HepG2 (cell line): ENCODE results near the gene PLRG1. TPM values are rescaled to one million over a fixed set of nuclear protein-coding genes. Genes with fewer than 3 reads are reported as not detected.
A peak's percentile ranks its signal among the peaks of the same experiment; 100 is the strongest.

Experiments
- ARHGAP35 ChIP-seq: sonication (generic); formaldehyde crosslinking; IDR thresholded peaks from 2 replicates; pipeline ENCODE4 v1.9.0; 2022; ENCODE audit warnings: mild to moderate bottlenecking, inconsistent platforms, moderate library complexity, missing genetic modification reagents, borderline replicate concordance
- FOSL1 ChIP-seq: sonication (generic); formaldehyde crosslinking; IDR thresholded peaks from 2 replicates; pipeline ENCODE4 v1.9.0; 2021; ENCODE audit warnings: missing genetic modification reagents, borderline replicate concordance
- GZF1 ChIP-seq: sonication (generic); formaldehyde crosslinking; IDR thresholded peaks from 2 replicates; pipeline ENCODE4 v1.5.1; 2020; ENCODE audit warnings: mild to moderate bottlenecking, missing genetic modification reagents
- HIC2 ChIP-seq: sonication (generic); formaldehyde crosslinking; IDR thresholded peaks from 2 replicates; pipeline ENCODE4 v1.9.0; 2022; ENCODE audit warnings: low read depth, missing genetic modification reagents
- HMG20A ChIP-seq: IDR thresholded peaks from 2 replicates; pipeline ENCODE4 v1.6.1; 2016; ENCODE audit warnings: borderline replicate concordance
- NKX3-1 ChIP-seq: sonication (generic); formaldehyde crosslinking; IDR thresholded peaks from 2 replicates; pipeline ENCODE4 v1.5.0; 2020; ENCODE audit warnings: missing genetic modification reagents
- PITX1 ChIP-seq: sonication (generic); formaldehyde crosslinking; IDR thresholded peaks from 2 replicates; pipeline ENCODE4 v1.5.1; 2020; ENCODE audit warnings: mild to moderate bottlenecking, missing genetic modification reagents
- ZNF710 ChIP-seq: sonication (generic); formaldehyde crosslinking; IDR thresholded peaks from 2 replicates; pipeline ENCODE4 v1.5.0; 2020; ENCODE audit warnings: mild to moderate bottlenecking, missing genetic modification reagents, borderline replicate concordance
- ZNF772 ChIP-seq: sonication (generic); formaldehyde crosslinking; IDR thresholded peaks from 2 replicates; pipeline ENCODE4 v1.5.0; 2020; ENCODE audit warnings: mild to moderate bottlenecking, missing genetic modification reagents
- ZNF773 ChIP-seq: sonication (generic); formaldehyde crosslinking; IDR thresholded peaks from 2 replicates; pipeline ENCODE4 v1.4.0; 2020; ENCODE audit warnings: missing genetic modification reagents, borderline replicate concordance
- ZNF883 ChIP-seq: sonication (generic); formaldehyde crosslinking; IDR thresholded peaks from 2 replicates; pipeline ENCODE4 v1.5.1; 2020; ENCODE audit warnings: mild to moderate bottlenecking, missing genetic modification reagents; ENCODE audit errors: not compliant biosample characterization
- polyA plus RNA-seq, 8 experiments: library from polyadenylated mRNA; depleted of rRNA in 3 of 8; stranded (reverse) in 7 of 8; unstranded in 1 of 8; fragments of >200 nt; fragmentation: Illumina TruSeq in 4 of 8; extraction: Trizol in 4 of 8; gene quantifications; 2 replicates each; pipeline versions ENCODE4 v1.2.1 to v1.2.3, GENCODE V29; 2011 to 2016; ENCODE audit warnings: low read depth in 4 of 8, missing spikeins in 1 of 8, mixed read lengths in 1 of 8; ENCODE audit not compliant: insufficient read depth in 1 of 8
- total RNA-seq, 5 experiments: library from RNA; depleted of rRNA; stranded (reverse); fragments of >200 nt; fragmentation: Illumina TruSeq; extraction: Trizol; gene quantifications; 2 replicates each; pipeline ENCODE4 v1.2.3, GENCODE V29; 2016; ENCODE audit warnings: low read depth in 1 of 5
- TF ChIP-seq, protein P1 (sequence below), 2 experiments: IDR thresholded peaks; 2 replicates each; pipeline ENCODE4 v1.6.1; 2011 to 2012; ENCODE audit warnings: low read length in 2 of 2, borderline replicate concordance in 1 of 2, low read depth in 1 of 2, mild to moderate bottlenecking in 1 of 2, moderate library complexity in 1 of 2
- TF ChIP-seq, protein P2 (sequence below): sonication (generic); formaldehyde crosslinking; IDR thresholded peaks from 2 replicates; pipeline ENCODE4 v1.8.0; 2022; ENCODE audit warnings: mild to moderate bottlenecking, missing genetic modification reagents; ENCODE audit not compliant: insufficient replicate concordance
- TF ChIP-seq, protein P3 (sequence below): sonication (generic); formaldehyde crosslinking; IDR thresholded peaks from 2 replicates; pipeline ENCODE4 v1.9.0; 2021; ENCODE audit warnings: missing genetic modification reagents, borderline replicate concordance

The PLRG1 gene
- total and polyA plus RNA-seq, 2 of the 13 experiments (the other 11 are each of a cell fraction or from before 2014, with no cell fraction given), result 77.3 to 110 TPM

- TF ChIP-seq, protein P1, sequence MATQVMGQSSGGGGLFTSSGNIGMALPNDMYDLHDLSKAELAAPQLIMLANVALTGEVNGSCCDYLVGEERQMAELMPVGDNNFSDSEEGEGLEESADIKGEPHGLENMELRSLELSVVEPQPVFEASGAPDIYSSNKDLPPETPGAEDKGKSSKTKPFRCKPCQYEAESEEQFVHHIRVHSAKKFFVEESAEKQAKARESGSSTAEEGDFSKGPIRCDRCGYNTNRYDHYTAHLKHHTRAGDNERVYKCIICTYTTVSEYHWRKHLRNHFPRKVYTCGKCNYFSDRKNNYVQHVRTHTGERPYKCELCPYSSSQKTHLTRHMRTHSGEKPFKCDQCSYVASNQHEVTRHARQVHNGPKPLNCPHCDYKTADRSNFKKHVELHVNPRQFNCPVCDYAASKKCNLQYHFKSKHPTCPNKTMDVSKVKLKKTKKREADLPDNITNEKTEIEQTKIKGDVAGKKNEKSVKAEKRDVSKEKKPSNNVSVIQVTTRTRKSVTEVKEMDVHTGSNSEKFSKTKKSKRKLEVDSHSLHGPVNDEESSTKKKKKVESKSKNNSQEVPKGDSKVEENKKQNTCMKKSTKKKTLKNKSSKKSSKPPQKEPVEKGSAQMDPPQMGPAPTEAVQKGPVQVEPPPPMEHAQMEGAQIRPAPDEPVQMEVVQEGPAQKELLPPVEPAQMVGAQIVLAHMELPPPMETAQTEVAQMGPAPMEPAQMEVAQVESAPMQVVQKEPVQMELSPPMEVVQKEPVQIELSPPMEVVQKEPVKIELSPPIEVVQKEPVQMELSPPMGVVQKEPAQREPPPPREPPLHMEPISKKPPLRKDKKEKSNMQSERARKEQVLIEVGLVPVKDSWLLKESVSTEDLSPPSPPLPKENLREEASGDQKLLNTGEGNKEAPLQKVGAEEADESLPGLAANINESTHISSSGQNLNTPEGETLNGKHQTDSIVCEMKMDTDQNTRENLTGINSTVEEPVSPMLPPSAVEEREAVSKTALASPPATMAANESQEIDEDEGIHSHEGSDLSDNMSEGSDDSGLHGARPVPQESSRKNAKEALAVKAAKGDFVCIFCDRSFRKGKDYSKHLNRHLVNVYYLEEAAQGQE (IDR thresholded peaks at IDR 0.05; ENCODE audit: borderline replicate concordance in 1 of 2, low read depth in 1 of 2, low read length in 2 of 2), result peak in 1 of 2 experiments; percentile 56; a peak in 1 of 4 replicates
- TF ChIP-seq, protein P2, sequence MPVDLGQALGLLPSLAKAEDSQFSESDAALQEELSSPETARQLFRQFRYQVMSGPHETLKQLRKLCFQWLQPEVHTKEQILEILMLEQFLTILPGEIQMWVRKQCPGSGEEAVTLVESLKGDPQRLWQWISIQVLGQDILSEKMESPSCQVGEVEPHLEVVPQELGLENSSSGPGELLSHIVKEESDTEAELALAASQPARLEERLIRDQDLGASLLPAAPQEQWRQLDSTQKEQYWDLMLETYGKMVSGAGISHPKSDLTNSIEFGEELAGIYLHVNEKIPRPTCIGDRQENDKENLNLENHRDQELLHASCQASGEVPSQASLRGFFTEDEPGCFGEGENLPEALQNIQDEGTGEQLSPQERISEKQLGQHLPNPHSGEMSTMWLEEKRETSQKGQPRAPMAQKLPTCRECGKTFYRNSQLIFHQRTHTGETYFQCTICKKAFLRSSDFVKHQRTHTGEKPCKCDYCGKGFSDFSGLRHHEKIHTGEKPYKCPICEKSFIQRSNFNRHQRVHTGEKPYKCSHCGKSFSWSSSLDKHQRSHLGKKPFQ, result no peak
- peak; percentile 89 for TF ChIP-seq PITX1 (CRISPR knock-in tag)
- TF ChIP-seq ARHGAP35 (CRISPR knock-in tag), result no peak
- peak; percentile 99 for TF ChIP-seq HMG20A (CRISPR knock-in tag)
- TF ChIP-seq GZF1 (CRISPR knock-in tag), result no peak
- TF ChIP-seq ZNF773, result no peak
- TF ChIP-seq, protein P3, sequence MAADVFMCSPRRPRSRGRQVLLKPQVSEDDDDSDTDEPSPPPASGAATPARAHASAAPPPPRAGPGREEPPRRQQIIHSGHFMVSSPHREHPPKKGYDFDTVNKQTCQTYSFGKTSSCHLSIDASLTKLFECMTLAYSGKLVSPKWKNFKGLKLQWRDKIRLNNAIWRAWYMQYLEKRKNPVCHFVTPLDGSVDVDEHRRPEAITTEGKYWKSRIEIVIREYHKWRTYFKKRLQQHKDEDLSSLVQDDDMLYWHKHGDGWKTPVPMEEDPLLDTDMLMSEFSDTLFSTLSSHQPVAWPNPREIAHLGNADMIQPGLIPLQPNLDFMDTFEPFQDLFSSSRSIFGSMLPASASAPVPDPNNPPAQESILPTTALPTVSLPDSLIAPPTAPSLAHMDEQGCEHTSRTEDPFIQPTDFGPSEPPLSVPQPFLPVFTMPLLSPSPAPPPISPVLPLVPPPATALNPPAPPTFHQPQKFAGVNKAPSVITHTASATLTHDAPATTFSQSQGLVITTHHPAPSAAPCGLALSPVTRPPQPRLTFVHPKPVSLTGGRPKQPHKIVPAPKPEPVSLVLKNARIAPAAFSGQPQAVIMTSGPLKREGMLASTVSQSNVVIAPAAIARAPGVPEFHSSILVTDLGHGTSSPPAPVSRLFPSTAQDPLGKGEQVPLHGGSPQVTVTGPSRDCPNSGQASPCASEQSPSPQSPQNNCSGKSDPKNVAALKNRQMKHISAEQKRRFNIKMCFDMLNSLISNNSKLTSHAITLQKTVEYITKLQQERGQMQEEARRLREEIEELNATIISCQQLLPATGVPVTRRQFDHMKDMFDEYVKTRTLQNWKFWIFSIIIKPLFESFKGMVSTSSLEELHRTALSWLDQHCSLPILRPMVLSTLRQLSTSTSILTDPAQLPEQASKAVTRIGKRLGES (CRISPR knock-in tag), result no peak
- no peak for TF ChIP-seq FOSL1 (CRISPR knock-in tag)
- TF ChIP-seq HIC2 (CRISPR knock-in tag), result no peak; the same call in 1 of the 2 replicates
- TF ChIP-seq NKX3-1 (CRISPR knock-in tag), result 0 out of 2 replicates have a peak, but pooled peaks have one; percentile 31
- no peak for TF ChIP-seq ZNF883 (CRISPR knock-in tag)
- TF ChIP-seq ZNF772, result no peak
- no peak for TF ChIP-seq ZNF710 (CRISPR knock-in tag)
These were observed 47.9 kb upstream of the PLRG1 start (continued) for GRCh38 chr4:154597798-154598774.
